HS-27A (cell line): Measurements from ENCODE around the gene SYDE1.

Experiments
- DNase-seq: peaks from one replicate; pipeline ENCODE4 v3.0.0-alpha.2; 2012; ENCODE audit warnings: low read depth, missing footprints

The SYDE1 gene

GRCh38 chr19:15108845-15109767, 1.9 kb downstream of the SYDE1 start:
- DNase-seq, result no peak

- DNase-seq, result no peak
These were observed 2.7 kb downstream of the SYDE1 start for GRCh38 chr19:15109768-15110417.

GRCh38 chr19:15110418-15110815, 3.2 kb downstream of the SYDE1 start:
- no peak for DNase-seq

- no peak for DNase-seq
These were observed 4.6 kb downstream of the SYDE1 start for GRCh38 chr19:15111758-15112157.

- no peak for DNase-seq
These were observed 5.2 kb downstream of the SYDE1 start for GRCh38 chr19:15112385-15112784.

GRCh38 chr19:15113245-15114152, 6.3 kb downstream of the SYDE1 start:
- no peak for DNase-seq

GRCh38 chr19:15114153-15114540, 6.9 kb downstream of the SYDE1 start:
- no peak for DNase-seq

GRCh38 chr19:15115080-15115479, 7.9 kb downstream of the SYDE1 start:
- no peak for DNase-seq

GRCh38 chr19:15115762-15116615, 8.8 kb downstream of the SYDE1 start:
- no peak for DNase-seq

- DNase-seq, result no peak
These were observed 9.7 kb downstream of the SYDE1 start for GRCh38 chr19:15116856-15117255.

- no peak for DNase-seq
These were observed 11.0 kb downstream of the SYDE1 start for GRCh38 chr19:15118248-15118647.

GRCh38 chr19:15118789-15119494, 11.7 kb downstream of the SYDE1 start:
- no peak for DNase-seq

GRCh38 chr19:15120135-15121026, 13.2 kb downstream of the SYDE1 start:
- DNase-seq, result no peak

GRCh38 chr19:15122331-15123030, 15.3 kb downstream of the SYDE1 start:
- DNase-seq, result no peak

- no peak for DNase-seq
These were observed 16.1 kb downstream of the SYDE1 start for GRCh38 chr19:15123031-15123890.

- no peak for DNase-seq
These were observed 16.7 kb downstream of the SYDE1 start for GRCh38 chr19:15123900-15124299.

GRCh38 chr19:15124572-15125231, 17.5 kb downstream of the SYDE1 start:
- no peak for DNase-seq
